Measurements from ENCODE around the gene IRX4. TPM values are rescaled to one million over a fixed set of nuclear protein-coding genes. Genes with fewer than 3 reads are reported as not detected.
"Not testable (repeated sequence)": the region's sequence is repeated elsewhere in the genome, so short reads cannot be mapped to it uniquely, and the experiment has no call there.

The IRX4 gene
- total RNA-seq, 2 donors from 2014 or later, result not detected

DNA sequence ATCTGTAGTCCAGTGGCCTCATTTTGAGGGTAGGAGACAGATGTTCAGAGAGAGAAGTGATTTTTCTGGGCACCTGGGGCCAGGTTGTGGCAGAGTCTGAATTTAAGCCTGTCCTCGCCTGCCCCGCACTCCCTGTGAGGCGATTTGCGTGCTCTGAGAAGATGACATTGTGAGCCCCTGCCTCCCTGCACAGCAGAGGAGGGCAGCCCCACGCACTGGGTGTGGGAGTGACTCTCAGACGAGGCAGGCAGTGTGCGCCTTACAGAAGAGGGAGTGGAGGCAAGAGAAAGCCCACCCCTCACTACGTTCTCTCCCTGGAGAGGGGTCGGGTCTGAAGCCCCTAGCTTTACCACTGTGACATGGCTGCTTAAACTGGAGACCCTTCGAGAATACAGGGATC lies 35.7 kb downstream of the IRX4 start:
- TF ChIP-seq, protein P1, sequence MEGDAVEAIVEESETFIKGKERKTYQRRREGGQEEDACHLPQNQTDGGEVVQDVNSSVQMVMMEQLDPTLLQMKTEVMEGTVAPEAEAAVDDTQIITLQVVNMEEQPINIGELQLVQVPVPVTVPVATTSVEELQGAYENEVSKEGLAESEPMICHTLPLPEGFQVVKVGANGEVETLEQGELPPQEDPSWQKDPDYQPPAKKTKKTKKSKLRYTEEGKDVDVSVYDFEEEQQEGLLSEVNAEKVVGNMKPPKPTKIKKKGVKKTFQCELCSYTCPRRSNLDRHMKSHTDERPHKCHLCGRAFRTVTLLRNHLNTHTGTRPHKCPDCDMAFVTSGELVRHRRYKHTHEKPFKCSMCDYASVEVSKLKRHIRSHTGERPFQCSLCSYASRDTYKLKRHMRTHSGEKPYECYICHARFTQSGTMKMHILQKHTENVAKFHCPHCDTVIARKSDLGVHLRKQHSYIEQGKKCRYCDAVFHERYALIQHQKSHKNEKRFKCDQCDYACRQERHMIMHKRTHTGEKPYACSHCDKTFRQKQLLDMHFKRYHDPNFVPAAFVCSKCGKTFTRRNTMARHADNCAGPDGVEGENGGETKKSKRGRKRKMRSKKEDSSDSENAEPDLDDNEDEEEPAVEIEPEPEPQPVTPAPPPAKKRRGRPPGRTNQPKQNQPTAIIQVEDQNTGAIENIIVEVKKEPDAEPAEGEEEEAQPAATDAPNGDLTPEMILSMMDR (IDR thresholded peaks at IDR 0.05), result no peak

DNA sequence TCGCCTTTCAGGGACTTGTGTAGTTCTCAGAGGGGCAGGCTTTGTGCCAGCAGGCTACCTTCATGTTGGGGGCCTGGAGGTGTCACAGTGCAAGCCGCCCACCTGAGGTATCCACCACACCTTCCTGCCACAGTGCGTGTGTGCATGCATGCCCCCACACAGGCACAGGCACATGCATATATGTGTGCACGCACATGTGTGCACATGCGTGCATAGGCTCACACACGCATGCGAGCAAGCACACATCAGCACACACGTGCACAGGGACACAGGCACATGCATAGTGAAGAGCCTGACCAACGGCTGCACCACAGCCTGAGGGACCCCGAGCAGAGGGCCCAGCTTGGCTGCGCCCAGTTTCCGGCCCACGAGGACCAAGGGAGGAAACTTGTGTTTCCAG lies 36.1 kb downstream of the IRX4 start:
- intact Hi-C loops (cut with DNase I), result no loop called here
- Histone ChIP-seq H3K27ac (no peak overlapping the region), H3K9me3 (no peaks in the 10 kb centered on the region), H3K27me3 (no peaks in the 10 kb centered on the region), H3K4me3 (no peak overlapping the region), H3K9ac (ENCODE audit: low read depth in 2 of 2, low read length in 2 of 2) (no peak overlapping the region), H3K36me3 (no peaks in the 10 kb centered on the region), H3K4me1 (no peaks in the 10 kb centered on the region)
- no peak for DNase-seq
- TF ChIP-seq, protein P1 (IDR thresholded peaks at IDR 0.05), result no peak

More for the DNA sequence above, 35.7 kb downstream of the IRX4 start:
- H3K9ac ChIP-seq (ENCODE audit: low read depth in 2 of 2, low read length in 2 of 2), result no peak overlapping the region
- peaks cover under 1% of the 10 kb centered on the region for H3K27me3 ChIP-seq
- no peak overlapping the region for H3K27ac ChIP-seq
- no peak for DNase-seq
- no peaks in the 10 kb centered on the region for H3K4me1 ChIP-seq
- H3K9me3 ChIP-seq, result no peaks in the 10 kb centered on the region
- intact Hi-C loops (cut with DNase I), result no loop called here
- no peaks in the 10 kb centered on the region for H3K36me3 ChIP-seq
- no peak overlapping the region for H3K4me3 ChIP-seq

DNA sequence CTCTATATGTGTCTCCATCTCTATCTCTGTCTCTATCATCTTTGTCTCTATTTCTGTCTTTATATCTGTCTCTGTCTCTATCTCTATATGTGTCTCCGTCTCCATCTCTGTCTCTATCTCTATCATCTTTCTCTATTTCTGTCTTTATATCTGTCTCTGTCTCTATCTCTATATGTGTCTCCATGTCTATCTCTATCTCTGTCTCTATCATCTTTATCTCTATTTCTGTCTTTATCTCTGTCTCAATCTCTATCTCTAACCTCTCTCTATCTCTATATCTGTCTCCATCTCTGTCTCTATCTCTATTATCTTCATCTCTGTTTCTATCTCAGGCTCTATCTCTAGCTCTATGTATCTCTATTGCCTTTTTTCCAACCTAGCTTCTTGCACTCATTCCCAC lies 37.0 kb downstream of the IRX4 start:
- Histone ChIP-seq H3K27me3 (no peaks in the 10 kb centered on the region), H3K9ac (ENCODE audit: low read depth in 2 of 2, low read length in 2 of 2) (no peak overlapping the region), H3K9me3 (no peaks in the 10 kb centered on the region), H3K4me1 (no peaks in the 10 kb centered on the region), H3K36me3 (no peaks in the 10 kb centered on the region), H3K27ac (no peak overlapping the region), H3K4me3 (no peak overlapping the region)
- intact Hi-C loops (cut with DNase I), result no loop called here
- DNase-seq, result no peak
- TF ChIP-seq, protein P1 (IDR thresholded peaks at IDR 0.05), result no peak

DNA sequence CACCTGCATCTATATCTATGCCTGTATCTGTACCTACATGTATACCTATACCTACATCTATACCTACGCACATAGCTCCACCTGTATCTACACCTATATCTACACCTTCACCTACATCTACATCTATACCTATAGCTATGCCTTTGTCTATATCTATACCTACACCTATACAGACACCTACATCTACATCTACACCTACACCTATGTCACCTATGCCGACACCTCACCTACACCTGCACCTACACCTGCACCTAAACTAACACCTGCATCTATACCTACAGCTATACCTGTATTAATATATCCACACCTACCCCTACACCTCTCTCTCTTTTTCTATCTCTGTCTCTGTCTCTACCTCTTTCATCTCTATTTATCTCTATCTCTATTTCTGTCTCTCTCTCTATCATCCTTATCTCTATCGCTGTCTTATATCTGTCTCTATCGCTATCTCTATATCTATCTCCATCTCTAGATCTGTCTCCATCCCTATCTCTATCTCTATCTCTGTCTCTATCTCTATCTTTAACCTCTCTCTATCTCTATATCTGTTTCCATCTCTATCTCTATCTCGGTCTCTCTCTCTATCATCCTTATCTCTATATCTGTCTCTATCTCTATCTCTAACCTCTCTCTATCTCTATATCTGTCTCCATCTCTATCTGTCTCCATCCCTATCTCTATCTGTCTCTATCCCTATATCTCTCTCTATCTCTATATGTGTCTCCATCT lies 37.9 kb downstream of the IRX4 start:
- no peak overlapping the region for H3K27ac ChIP-seq
- H3K4me3 ChIP-seq, result no peak overlapping the region
- no peak for DNase-seq
- no peaks in the 10 kb centered on the region for H3K4me1 ChIP-seq
- intact Hi-C loops (cut with DNase I), result no loop called here
- H3K36me3 ChIP-seq, result no peaks in the 10 kb centered on the region
- no peak overlapping the region for H3K9ac ChIP-seq (ENCODE audit: low read depth in 2 of 2, low read length in 2 of 2)
- TF ChIP-seq, protein P1 (IDR thresholded peaks at IDR 0.05), result no peak
- no peaks in the 10 kb centered on the region for H3K9me3 ChIP-seq
- no peaks in the 10 kb centered on the region for H3K27me3 ChIP-seq

DNA sequence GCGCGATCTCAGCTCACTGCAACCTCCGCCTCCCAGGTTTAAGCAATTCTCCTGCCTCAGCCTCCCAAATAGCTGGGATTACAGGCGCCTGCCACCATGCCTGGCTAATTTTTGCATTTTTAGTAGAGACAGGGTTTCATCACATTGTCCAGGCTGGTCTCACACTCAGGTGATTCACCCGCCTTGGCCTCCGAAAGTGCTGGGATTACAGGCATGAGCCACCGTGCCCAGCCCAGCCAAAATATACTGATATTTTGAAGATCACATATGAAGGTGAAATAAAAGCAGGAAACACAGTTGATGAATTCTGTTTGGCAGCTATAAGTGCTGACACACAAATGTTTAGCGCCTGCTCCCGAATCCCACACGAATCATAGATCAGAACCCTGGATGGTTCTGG lies 39.0 kb downstream of the IRX4 start:
- H3K27me3 ChIP-seq; H3K27ac ChIP-seq; H3K4me3 ChIP-seq; H3K36me3 ChIP-seq; H3K9me3 ChIP-seq; H3K9ac ChIP-seq (ENCODE audit: low read depth in 2 of 2, low read length in 2 of 2); H3K4me1 ChIP-seq; intact Hi-C loops (cut with DNase I); DNase-seq: not testable (repeated sequence)

DNA sequence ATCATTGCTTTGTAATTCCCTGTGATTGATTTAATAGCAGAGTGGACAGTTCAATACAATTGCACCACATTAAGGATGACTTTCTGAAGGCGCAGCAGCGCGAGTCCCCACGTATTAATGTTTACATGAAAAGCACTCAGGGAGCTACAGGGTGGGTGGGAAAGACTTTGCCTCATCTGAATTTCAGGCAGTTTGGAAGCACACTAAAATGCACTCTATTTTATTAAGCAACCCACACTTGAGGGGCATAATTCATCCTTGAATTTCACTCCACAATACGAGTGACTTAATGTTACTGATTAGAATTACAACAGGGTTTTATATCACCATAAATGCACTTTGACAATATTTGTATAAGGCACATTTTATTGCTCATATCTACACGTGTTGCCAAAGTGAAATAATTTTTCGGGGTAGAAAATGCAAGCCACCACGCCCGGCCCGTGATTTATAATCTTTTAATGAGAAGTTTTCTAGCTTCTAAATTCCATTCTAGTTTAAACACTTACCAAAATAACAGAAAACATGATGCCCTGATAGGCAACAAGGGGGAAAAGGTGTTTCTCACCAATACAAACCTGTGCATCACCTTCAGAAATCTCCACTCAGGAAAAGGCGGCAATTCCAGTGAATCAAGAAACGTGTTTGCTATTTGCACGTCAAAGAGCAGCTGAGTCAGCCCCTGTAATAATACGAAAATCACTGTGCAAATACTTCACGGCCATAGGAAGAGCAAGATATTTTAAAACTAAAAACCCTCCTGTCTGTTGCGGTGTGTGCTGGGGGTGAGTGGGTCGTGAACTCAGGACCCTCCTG lies 40.5 kb downstream of the IRX4 start:
- no peaks in the 10 kb centered on the region for H3K36me3 ChIP-seq
- DNase-seq, result no peak
- no peak overlapping the region for H3K4me3 ChIP-seq
- TF ChIP-seq, protein P1 (IDR thresholded peaks at IDR 0.05), result no peak
- no peaks in the 10 kb centered on the region for H3K4me1 ChIP-seq
- no peak overlapping the region for H3K27ac ChIP-seq
- H3K27me3 ChIP-seq, result no peaks in the 10 kb centered on the region
- H3K9ac ChIP-seq (ENCODE audit: low read depth in 2 of 2, low read length in 2 of 2), result no peak overlapping the region
- intact Hi-C loops (cut with DNase I), result no loop called here
- no peaks in the 10 kb centered on the region for H3K9me3 ChIP-seq
